HCEC 1CT (cell line): ENCODE data around the gene APOM.

Experiments
- DNase-seq: peaks from one replicate; pipeline ENCODE4 v3.0.0-alpha.2; 2017

Gene APOM

DNA sequence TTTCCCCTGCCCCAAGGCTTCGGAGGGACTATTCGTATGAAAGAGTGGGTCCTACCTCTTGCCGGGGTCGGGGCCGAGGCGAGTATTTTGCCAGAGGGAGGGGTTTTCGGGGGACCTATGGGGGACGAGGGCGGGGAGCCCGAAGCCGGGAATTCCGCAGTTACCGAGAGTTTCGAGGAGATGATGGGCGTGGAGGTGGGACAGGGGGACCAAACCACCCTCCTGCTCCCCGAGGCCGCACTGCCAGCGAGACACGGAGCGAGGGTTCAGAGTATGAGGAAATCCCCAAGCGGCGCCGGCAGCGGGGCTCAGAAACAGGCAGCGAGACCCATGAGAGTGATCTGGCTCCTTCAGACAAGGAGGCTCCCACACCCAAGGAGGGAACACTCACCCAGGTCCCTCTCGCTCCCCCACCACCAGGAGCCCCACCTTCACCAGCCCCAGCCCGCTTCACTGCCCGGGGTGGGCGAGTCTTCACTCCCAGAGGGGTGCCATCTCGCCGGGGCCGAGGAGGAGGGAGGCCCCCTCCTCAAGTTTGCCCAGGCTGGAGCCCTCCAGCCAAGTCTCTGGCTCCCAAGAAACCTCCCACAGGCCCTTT is 23.9 kb upstream of the APOM start:
- no peak for DNase-seq

DNA sequence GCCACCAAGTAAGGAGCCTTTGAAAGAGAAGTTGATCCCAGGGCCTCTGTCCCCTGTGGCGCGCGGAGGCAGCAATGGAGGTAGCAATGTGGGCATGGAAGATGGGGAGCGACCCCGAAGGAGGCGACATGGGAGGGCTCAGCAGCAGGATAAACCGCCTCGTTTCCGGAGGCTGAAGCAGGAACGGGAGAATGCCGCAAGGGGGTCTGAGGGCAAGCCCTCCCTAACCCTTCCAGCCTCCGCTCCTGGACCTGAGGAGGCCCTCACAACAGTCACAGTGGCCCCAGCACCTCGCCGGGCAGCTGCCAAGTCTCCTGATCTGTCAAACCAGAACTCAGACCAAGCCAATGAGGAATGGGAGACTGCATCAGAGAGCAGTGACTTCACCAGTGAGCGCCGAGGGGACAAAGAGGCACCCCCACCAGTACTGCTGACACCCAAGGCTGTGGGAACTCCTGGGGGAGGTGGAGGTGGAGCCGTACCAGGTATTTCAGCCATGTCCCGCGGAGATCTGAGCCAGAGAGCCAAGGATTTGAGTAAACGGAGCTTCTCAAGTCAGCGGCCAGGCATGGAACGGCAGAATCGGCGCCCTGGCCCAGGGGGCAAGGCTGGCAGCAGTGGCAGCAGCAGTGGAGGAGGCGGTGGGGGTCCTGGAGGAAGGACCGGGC is 23.3 kb upstream of the APOM start:
- DNase-seq, result no peak

DNA sequence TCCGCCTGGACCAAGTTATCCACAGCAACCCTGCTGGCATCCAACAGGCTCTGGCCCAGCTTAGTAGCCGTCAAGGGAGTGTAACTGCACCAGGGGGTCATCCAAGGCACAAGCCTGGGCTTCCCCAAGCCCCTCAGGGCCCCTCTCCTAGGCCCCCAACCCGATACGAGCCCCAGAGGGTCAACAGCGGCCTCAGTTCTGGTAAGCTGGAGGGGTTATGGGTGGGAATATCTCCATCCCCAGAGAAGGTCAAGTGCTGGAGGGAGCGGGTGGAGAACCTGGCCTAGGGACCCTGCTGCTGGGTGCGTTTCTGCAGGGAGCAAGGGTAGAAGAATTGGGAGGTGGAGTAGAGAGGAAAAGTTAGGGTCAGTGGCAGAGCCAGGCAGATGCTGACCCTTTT is 22.2 kb upstream of the APOM start:
- no peak for DNase-seq

- DNase-seq, result peak; percentile 14
Observed at GRCh38 chr6:31634131-31634530, 21.6 kb upstream of the APOM start.

DNA sequence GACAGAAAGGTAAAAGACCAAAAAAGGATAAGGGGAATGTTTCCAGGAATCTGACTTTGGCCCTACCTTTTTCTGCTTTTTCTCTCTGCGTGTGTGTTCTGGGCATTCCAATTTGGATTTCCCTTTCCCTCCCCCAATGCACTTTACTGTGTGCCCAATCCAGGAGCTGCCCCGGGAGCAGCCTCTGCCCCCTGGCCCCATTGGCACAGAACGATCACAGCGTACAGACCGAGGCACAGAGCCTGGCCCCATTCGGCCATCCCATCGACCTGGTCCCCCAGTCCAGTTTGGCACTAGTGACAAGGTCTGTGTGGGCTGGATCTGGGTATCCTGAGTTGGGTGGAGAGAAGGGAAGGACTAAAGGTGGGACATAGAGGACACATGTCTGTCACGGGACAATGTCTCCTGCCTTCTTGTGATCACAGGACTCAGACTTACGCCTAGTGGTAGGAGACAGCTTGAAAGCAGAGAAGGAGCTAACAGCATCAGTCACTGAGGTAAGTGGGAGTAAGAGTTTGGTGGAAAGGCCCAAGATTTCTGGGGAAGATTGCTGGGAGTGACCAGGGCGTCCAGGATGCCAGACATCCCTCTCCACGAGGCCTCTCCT is 20.6 kb upstream of the APOM start:
- DNase-seq, result no peak

GRCh38 chr6:31636698-31637596 is 18.7 kb upstream of the APOM start:
- DNase-seq, result no peak

DNA sequence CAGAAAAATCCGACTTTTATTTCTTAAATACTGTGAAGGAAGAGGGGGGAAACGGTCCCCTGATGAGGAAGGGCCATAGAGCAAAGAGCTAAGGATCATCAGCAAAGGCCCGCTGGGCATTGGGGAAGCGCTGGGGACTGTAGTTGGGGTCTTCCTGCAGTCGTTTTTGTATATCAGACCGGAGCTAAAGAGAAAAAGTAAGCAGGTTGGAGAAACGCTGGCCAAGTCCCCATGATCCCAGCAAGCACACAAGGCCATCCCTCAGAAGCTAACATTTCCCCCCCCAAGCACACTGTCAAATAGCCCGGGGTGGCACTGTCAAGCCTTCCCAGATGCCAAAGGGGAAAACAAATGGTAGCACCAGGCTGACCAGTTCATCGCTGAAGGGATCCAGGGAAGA is 16.7 kb upstream of the APOM start:
- DNase-seq, result peak; percentile 0

GRCh38 chr6:31639449-31639861 is 16.2 kb upstream of the APOM start:
- DNase-seq, result peak; percentile 63

- DNase-seq, result no peak
Observed at GRCh38 chr6:31640612-31641011, 15.1 kb upstream of the APOM start.

- DNase-seq, result no peak
Observed at GRCh38 chr6:31641370-31641769, 14.3 kb upstream of the APOM start.

DNA sequence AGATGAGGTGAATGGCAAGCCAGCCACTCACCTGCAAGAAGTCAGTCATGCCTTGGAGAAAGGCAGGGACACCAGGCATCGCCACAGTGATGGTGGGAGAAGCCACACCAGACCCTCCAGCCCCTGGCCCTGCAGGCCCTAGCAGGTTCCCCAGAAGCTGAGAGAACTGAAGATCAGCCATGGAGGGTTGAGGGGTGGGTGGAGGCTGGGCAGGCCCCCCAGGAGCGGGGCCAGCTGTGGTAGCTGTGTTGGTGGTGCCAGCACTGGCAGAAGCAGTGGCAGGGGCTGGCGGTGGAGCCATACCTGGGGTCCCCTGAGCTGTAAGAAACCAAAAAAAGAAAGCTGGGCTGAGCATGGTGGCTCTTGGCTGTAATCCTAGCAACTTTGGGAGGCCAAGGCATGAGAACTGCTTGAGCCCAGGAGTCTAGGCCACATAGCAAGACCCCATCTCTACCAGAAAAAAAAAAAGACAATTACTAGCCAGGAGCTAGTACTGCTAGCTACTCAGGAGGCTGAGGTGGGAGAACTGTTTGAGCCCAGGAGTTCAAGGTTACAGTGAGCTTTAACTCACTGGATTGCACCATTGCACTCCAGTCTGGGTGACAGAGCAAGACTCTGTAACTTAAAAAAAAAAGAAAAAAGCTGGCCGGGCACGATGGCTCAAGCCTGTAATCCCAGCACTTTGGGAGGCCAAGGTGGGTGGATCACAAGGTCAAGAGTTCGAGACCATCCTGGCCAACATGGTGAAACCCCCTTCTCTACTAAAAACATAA is 12.7 kb upstream of the APOM start:
- DNase-seq, result no peak

DNA sequence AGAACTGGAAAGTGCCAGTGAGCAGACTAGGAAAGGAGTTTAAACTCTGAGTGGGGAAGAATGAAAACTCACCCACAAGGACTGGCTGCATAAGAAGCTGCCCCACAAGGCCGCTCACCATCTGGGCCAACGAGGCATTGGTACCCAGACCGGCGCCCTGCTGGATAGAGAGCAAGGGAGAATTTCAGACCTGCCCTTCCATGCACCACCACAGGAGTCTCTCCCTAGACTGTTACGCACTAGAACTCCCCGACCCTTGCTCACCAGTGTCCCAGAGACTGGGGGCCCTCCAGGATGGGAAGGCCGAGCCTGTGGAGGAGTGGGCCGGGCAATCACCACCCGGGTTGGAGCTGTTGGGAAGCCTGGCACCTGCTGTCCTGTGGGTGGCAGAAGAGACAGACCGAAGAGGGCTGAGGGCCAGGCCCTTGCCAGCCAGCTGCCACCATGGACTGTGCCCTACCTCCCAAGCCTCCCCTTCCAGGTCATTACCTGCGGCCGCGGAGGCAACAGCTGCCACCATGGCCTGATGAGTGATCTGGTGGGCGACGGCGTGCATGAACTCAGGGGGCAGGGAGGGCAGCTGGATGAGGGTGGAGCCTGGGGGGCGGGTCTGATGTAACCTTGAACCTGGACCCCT is 11.8 kb upstream of the APOM start:
- peak; percentile 0 for DNase-seq

DNA sequence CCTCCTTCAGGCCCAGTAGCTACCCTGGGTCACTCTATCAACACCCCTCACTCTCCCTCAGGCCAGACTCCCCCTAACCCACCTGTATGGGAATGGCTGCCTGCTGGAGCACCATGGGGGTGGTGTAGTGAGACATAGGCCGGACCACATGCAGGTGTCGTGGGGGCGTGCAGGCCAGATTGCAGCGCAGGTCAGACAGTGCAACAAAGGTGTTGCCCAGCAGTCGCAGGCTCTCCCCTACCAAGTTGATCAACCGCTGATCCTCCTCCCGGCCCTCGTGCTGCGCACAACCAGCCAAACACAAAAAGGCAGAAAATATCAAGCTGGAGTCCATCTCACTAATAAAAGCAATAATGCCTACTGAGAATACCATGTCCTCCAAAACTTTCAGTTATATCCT is 10.4 kb upstream of the APOM start:
- no peak for DNase-seq

GRCh38 chr6:31651602-31652191 is 4.0 kb upstream of the APOM start:
- DNase-seq, result peak; percentile 77

GRCh38 chr6:31652925-31653724 is 2.6 kb upstream of the APOM start:
- DNase-seq, result peak; percentile 87

DNA sequence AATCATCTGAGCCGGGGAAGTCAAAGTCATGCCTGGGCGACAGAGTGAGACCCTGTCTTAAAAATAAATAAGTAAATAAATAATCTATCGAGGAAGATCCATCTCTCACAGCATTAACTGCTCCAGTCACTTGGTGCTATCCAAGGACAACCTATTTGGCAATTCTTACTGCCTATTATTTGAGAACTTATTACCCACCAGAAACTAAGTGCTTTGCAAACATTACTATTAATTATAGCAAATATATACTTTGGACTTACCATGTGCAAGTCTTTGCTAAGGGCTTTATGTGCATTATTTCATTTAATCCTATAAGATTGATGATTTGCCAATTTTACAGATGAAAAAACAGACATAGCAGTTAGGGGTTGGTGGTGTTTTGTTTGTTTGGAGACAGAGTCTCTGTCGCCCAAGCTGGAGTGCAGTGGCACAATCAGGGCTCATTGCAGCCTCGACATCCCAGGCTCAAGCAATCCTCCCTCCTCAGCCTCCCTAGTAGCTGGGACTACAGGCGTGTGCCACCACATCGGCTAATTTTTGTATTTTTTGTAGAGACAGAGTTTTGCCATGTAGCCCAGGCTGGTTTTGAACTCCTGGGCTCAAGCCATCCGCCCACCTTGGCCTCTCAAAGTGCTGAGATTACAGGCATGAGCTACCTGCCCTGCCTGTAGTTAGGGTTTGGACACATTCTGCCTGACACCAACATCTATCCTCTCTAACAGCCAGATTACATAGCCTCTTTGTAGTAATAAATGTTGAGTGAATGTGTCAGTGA is 933 bp upstream of the APOM start:
- DNase-seq, result no peak

GRCh38 chr6:31657406-31658157 is 1.9 kb downstream of the APOM start:
- no peak for DNase-seq

- DNase-seq, result no peak
Observed at GRCh38 chr6:31658158-31658688, 2.5 kb downstream of the APOM start.
